Uterus (tissue), 2 donors: ENCODE results near the gene RCOR2.

Experiments
- POLR2A ChIP-seq, 2 donors: fragments of 450-650 bp; IDR thresholded peaks; one replicate each; pipeline ENCODE4 v1.6.1; 2016; ENCODE audit warnings: antibody characterized with exemption in 2 of 2, mild to moderate bottlenecking in 1 of 2, moderate library complexity in 1 of 2
- TF ChIP-seq, protein P1 (sequence below), 4 experiments: fragments of 200-600 bp in 2 of 4; fragments of 450-650 bp in 2 of 4; sonication (generic) in 2 of 4; IDR thresholded peaks; one replicate each; pipeline ENCODE4 v1.5.1; 2016 to 2019; ENCODE audit warnings: antibody characterized with exemption in 4 of 4, mild to moderate bottlenecking in 2 of 4, moderate library complexity in 1 of 4

DNA sequence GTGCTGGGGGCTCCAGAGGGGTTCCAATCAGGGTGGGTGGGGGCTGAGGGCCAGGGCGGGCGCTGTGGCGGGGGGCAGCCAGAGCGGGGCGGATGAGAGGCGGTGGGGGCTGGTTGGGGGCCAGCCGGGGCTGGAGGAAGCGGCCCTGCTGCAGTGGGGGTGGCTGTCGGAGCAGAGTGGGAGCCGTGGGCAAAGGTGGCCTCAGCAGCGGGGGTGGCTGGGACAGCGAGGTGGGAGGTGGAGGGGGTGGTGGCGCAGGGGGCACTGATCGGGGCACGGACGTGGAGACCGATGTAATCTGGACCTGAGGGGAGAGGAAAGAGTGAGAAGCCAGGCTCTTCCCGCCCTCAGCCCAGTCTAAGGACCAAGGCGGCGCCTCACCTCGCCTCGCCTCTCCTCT, 5.1 kb downstream of the RCOR2 start:
- TF ChIP-seq, protein P1, sequence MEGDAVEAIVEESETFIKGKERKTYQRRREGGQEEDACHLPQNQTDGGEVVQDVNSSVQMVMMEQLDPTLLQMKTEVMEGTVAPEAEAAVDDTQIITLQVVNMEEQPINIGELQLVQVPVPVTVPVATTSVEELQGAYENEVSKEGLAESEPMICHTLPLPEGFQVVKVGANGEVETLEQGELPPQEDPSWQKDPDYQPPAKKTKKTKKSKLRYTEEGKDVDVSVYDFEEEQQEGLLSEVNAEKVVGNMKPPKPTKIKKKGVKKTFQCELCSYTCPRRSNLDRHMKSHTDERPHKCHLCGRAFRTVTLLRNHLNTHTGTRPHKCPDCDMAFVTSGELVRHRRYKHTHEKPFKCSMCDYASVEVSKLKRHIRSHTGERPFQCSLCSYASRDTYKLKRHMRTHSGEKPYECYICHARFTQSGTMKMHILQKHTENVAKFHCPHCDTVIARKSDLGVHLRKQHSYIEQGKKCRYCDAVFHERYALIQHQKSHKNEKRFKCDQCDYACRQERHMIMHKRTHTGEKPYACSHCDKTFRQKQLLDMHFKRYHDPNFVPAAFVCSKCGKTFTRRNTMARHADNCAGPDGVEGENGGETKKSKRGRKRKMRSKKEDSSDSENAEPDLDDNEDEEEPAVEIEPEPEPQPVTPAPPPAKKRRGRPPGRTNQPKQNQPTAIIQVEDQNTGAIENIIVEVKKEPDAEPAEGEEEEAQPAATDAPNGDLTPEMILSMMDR (IDR thresholded peaks at IDR 0.05), result no peak
- TF ChIP-seq POLR2A (IDR thresholded peaks at IDR 0.05), result no peak
